NB4 (cell line): ENCODE results near the gene NHERF1.

Experiments used
- POLR2A ChIP-seq: IDR thresholded peaks from 2 replicates; pipeline ENCODE4 v1.6.1; 2011; ENCODE audit warnings: mild to moderate bottlenecking; ENCODE audit not compliant: insufficient read length; ENCODE audit errors: extremely low read depth
- TF ChIP-seq, protein P1 (sequence below): IDR thresholded peaks from one replicate; pipeline ENCODE4 v1.5.1; 2012; ENCODE audit warnings: low read depth, low read length
- TF ChIP-seq, protein P2 (sequence below): IDR thresholded peaks from 2 replicates; pipeline ENCODE4 v1.6.1; 2011; ENCODE audit warnings: low read depth, low read length

GRCh38 chr17:74744714-74745547 is 3.5 kb upstream of the NHERF1 start:
- TF ChIP-seq, protein P1, sequence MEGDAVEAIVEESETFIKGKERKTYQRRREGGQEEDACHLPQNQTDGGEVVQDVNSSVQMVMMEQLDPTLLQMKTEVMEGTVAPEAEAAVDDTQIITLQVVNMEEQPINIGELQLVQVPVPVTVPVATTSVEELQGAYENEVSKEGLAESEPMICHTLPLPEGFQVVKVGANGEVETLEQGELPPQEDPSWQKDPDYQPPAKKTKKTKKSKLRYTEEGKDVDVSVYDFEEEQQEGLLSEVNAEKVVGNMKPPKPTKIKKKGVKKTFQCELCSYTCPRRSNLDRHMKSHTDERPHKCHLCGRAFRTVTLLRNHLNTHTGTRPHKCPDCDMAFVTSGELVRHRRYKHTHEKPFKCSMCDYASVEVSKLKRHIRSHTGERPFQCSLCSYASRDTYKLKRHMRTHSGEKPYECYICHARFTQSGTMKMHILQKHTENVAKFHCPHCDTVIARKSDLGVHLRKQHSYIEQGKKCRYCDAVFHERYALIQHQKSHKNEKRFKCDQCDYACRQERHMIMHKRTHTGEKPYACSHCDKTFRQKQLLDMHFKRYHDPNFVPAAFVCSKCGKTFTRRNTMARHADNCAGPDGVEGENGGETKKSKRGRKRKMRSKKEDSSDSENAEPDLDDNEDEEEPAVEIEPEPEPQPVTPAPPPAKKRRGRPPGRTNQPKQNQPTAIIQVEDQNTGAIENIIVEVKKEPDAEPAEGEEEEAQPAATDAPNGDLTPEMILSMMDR: peak; percentile 98
- TF ChIP-seq POLR2A: no peak
- TF ChIP-seq, protein P2, sequence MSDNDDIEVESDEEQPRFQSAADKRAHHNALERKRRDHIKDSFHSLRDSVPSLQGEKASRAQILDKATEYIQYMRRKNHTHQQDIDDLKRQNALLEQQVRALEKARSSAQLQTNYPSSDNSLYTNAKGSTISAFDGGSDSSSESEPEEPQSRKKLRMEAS: peak; percentile 12; the same call in 1 of the 2 replicates
